ENCODE data around the gene MYL10.

DNA sequence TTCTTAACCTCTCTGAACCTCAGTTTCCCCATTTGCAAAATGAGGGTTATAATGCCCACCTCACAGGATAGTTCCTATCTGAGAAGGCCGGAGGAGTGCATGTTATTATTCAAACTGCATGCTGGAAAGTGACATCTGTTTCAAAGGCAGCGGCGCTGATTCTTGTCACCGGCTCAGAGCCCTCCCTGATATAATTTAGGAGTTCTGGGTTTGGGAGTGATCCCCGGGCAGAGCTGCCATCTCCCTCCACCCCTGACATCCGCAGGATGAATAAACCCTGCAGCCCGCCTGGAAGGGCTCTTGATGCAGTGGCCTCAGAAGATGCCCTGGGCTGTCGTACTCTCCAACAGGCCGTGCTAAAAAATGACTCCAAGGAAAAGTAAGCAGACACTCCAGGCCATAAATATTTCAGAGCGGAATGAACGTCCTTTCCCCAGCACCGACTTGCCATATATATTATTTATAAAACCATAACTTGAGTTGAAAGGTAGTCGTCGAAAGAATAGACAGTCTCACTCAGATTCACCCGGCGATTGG is 47.0 kb upstream of the MYL10 start:
- TF ChIP-seq EZH2 (IDR thresholded peaks at IDR 0.05; ENCODE audit: borderline replicate concordance) = no peak
- TF ChIP-seq, protein P1, sequence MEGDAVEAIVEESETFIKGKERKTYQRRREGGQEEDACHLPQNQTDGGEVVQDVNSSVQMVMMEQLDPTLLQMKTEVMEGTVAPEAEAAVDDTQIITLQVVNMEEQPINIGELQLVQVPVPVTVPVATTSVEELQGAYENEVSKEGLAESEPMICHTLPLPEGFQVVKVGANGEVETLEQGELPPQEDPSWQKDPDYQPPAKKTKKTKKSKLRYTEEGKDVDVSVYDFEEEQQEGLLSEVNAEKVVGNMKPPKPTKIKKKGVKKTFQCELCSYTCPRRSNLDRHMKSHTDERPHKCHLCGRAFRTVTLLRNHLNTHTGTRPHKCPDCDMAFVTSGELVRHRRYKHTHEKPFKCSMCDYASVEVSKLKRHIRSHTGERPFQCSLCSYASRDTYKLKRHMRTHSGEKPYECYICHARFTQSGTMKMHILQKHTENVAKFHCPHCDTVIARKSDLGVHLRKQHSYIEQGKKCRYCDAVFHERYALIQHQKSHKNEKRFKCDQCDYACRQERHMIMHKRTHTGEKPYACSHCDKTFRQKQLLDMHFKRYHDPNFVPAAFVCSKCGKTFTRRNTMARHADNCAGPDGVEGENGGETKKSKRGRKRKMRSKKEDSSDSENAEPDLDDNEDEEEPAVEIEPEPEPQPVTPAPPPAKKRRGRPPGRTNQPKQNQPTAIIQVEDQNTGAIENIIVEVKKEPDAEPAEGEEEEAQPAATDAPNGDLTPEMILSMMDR (IDR thresholded peaks at IDR 0.05; ENCODE audit: poor library complexity) = no peak
